ENCODE measurements around the gene SAMD8. TPM values are rescaled to one million over a fixed set of nuclear protein-coding genes. Genes with fewer than 3 reads are reported as not detected.

The SAMD8 gene
- total RNA-seq, 1 experiment from 2014 or later: 17.1 TPM

DNA sequence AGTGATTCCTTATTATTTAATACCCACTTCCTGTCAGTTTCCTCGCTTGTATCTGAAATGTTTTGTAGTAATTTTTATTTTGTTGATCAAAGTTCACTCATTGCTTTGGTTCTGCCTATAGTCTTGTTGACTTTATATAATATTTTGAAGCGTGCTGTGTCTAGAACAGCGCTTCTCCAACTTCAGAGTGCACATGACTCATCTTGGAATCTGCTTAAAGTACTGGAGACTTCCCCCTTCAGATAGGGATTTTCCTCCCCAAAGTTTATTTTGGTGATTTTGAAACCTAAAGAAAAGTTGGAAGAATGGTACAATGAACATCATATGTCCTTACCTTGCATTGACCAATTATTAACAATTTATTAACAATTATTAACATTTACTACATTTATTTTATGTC is 118.5 kb downstream of the SAMD8 start:
- H3K36me3 ChIP-seq (ENCODE audit: insufficient read depth, low read length, poor library complexity, severe bottlenecking): peaks cover 64% of the 10 kb centered on the region
- intact Hi-C loops (cut with micrococcal nuclease; ENCODE audit: unreplicated experiment): loop anchor here (5.0 to 10.0 kb wide), 4 partner anchors 115 to 1105 kb away; partner anchors contain the start of genes KAT6B and SAMD8
- no peaks in the 10 kb centered on the region for H3K9me3 ChIP-seq (ENCODE audit: low read depth, low read length, poor library complexity, severe bottlenecking)
- BruUV-seq (replicated peaks): no TSS peak
- no peak for DNase-seq (ENCODE audit: low spot score)
- no peak overlapping the region for H3K4me3 ChIP-seq (ENCODE audit: low read depth, low read length, poor library complexity, severe bottlenecking)
- H3K4me1 ChIP-seq (ENCODE audit: insufficient read depth, low read length, poor library complexity, severe bottlenecking): peaks cover 2% of the 10 kb centered on the region
- no peak overlapping the region for H3K27ac ChIP-seq (ENCODE audit: low read depth, low read length, poor library complexity, severe bottlenecking)
- ChIA-PET POLR2A (ENCODE audit: low non-redundant PET) (no interaction called here), CTCF (interaction anchor here (1.1 kb wide), 2 partner anchors 19 to 42 kb away, joined by 8 to 10 read pairs; partner anchors contain the start of gene VDAC2)
- H3K27me3 ChIP-seq (replicated peaks; ENCODE audit: insufficient read depth, low read depth, low read length, poor library complexity): no peaks in the 10 kb centered on the region
- TF ChIP-seq, protein P1, sequence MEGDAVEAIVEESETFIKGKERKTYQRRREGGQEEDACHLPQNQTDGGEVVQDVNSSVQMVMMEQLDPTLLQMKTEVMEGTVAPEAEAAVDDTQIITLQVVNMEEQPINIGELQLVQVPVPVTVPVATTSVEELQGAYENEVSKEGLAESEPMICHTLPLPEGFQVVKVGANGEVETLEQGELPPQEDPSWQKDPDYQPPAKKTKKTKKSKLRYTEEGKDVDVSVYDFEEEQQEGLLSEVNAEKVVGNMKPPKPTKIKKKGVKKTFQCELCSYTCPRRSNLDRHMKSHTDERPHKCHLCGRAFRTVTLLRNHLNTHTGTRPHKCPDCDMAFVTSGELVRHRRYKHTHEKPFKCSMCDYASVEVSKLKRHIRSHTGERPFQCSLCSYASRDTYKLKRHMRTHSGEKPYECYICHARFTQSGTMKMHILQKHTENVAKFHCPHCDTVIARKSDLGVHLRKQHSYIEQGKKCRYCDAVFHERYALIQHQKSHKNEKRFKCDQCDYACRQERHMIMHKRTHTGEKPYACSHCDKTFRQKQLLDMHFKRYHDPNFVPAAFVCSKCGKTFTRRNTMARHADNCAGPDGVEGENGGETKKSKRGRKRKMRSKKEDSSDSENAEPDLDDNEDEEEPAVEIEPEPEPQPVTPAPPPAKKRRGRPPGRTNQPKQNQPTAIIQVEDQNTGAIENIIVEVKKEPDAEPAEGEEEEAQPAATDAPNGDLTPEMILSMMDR (conservative IDR thresholded peaks at IDR 0.05; ENCODE audit: low read depth, low read length): no peak
- no peak for TF ChIP-seq EZH2 (IDR thresholded peaks at IDR 0.05; ENCODE audit: borderline replicate concordance, low read depth, low read length, poor library complexity, severe bottlenecking)

DNA sequence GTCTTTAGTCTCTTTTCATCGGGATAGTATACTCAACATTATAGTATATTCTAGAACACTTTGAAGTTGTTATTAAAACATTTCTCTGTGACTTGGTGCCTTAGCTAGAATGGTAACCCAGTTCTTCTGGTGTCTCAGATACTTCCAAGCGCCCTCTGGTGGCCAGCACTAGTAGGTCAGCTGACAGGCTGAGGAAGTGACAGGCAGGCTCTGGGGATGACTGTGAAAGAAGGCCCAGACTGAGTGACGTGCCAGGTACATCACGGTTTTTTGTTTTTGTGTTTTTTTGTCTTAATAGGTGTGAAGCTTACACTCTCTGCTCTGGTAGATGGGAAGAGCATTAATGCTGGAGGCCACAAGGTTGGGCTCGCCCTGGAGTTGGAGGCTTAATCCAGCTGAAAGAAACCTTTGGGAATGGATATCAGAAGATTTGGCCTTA is 119.2 kb downstream of the SAMD8 start:
- CTCF ChIA-PET: interaction anchor here (1.1 kb wide), 2 partner anchors 20 to 43 kb away, joined by 8 to 10 read pairs; partner anchors contain the start of gene VDAC2

More for the DNA sequence above, 119.2 kb downstream of the SAMD8 start:
- H3K27me3 ChIP-seq (replicated peaks; ENCODE audit: insufficient read depth, low read depth, low read length, poor library complexity): no peaks in the 10 kb centered on the region
- no peak overlapping the region for H3K4me3 ChIP-seq (ENCODE audit: low read depth, low read length, poor library complexity, severe bottlenecking)
- peak; percentile 89 for DNase-seq (ENCODE audit: low spot score)
- H3K36me3 ChIP-seq (ENCODE audit: insufficient read depth, low read length, poor library complexity, severe bottlenecking): peaks cover 58% of the 10 kb centered on the region
- no peaks in the 10 kb centered on the region for H3K9me3 ChIP-seq (ENCODE audit: low read depth, low read length, poor library complexity, severe bottlenecking)
- intact Hi-C loops (cut with micrococcal nuclease; ENCODE audit: unreplicated experiment): loop anchor here (5.0 to 10.0 kb wide), 4 partner anchors 116 to 1106 kb away; partner anchors contain the start of genes KAT6B and SAMD8
- POLR2A ChIA-PET (ENCODE audit: low non-redundant PET): no interaction called here
- no peak overlapping the region for H3K27ac ChIP-seq (ENCODE audit: low read depth, low read length, poor library complexity, severe bottlenecking)
- no TSS peak for BruUV-seq (replicated peaks)
- TF ChIP-seq, protein P1 (conservative IDR thresholded peaks at IDR 0.05; ENCODE audit: low read depth, low read length): peak; percentile 97
- no peak for TF ChIP-seq EZH2 (IDR thresholded peaks at IDR 0.05; ENCODE audit: borderline replicate concordance, low read depth, low read length, poor library complexity, severe bottlenecking)
- peaks cover 6% of the 10 kb centered on the region for H3K4me1 ChIP-seq (ENCODE audit: insufficient read depth, low read length, poor library complexity, severe bottlenecking)

Other genes starting within 250 kb of the SAMD8 start
- 307 and 328 TPM in 2 replicates for gene VDAC2, start 99.1 kb downstream of the SAMD8 start, total RNA-seq (2021)
- 3.4 and 3.8 TPM in 2 replicates for gene COMTD1, start 124.3 kb downstream of the SAMD8 start, total RNA-seq (2021)